ENCODE data around the gene FLNB. TPM values are rescaled to one million over a fixed set of nuclear protein-coding genes. Genes with fewer than 3 reads are reported as not detected.
A peak's percentile ranks its signal among the peaks of the same experiment; 100 is the strongest.

FLNB gene
- total RNA-seq, 1 experiment from 2014 or later: 309 TPM

DNA sequence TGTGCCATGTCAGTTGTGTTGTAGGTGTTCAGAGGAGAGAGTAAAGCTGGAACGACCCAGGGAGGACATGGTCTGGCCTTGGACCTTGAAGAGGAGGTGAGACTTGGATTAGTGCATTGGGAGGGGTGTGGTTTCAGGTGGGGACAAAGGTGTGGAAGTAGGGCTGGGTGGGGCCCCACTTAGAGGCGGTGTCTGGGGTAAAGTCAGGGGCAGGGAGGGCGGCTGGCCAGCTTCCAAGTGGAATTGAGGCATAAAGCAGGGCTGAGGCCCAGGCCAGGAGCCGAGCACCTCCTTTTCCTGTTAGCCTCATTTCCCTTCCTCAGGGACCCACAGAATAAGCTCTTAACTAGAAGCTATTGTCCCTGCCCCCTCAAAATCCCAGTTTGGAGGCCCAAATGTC is 36.2 kb upstream of the FLNB start:
- ATAC-seq (no peak), DNase-seq (ENCODE audit: low read depth, low spot score) (no peak)
- H3K27ac ChIP-seq (ENCODE audit: low read length): peak overlapping the region; percentile 74
- in situ Hi-C loops (cut with HindIII; ENCODE audit: low pct_unique_long_range_greater_than_20kb, low sequenced_read_pairs) (no loop called here), intact Hi-C loops (cut with micrococcal nuclease; ENCODE audit: unreplicated experiment) (no loop called here)
- no peaks in the 10 kb centered on the region for H3K36me3 ChIP-seq (ENCODE audit: control insufficient read depth, insufficient read depth, low read length)
- no TSS peak for BruUV-seq (replicated peaks)
- peaks cover 41% of the 10 kb centered on the region for H3K4me1 ChIP-seq (ENCODE audit: control insufficient read depth, insufficient read depth, low read length)
- TF ChIP-seq, protein P1, sequence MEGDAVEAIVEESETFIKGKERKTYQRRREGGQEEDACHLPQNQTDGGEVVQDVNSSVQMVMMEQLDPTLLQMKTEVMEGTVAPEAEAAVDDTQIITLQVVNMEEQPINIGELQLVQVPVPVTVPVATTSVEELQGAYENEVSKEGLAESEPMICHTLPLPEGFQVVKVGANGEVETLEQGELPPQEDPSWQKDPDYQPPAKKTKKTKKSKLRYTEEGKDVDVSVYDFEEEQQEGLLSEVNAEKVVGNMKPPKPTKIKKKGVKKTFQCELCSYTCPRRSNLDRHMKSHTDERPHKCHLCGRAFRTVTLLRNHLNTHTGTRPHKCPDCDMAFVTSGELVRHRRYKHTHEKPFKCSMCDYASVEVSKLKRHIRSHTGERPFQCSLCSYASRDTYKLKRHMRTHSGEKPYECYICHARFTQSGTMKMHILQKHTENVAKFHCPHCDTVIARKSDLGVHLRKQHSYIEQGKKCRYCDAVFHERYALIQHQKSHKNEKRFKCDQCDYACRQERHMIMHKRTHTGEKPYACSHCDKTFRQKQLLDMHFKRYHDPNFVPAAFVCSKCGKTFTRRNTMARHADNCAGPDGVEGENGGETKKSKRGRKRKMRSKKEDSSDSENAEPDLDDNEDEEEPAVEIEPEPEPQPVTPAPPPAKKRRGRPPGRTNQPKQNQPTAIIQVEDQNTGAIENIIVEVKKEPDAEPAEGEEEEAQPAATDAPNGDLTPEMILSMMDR (IDR thresholded peaks at IDR 0.05): no peak
- TF ChIP-seq, protein P2, sequence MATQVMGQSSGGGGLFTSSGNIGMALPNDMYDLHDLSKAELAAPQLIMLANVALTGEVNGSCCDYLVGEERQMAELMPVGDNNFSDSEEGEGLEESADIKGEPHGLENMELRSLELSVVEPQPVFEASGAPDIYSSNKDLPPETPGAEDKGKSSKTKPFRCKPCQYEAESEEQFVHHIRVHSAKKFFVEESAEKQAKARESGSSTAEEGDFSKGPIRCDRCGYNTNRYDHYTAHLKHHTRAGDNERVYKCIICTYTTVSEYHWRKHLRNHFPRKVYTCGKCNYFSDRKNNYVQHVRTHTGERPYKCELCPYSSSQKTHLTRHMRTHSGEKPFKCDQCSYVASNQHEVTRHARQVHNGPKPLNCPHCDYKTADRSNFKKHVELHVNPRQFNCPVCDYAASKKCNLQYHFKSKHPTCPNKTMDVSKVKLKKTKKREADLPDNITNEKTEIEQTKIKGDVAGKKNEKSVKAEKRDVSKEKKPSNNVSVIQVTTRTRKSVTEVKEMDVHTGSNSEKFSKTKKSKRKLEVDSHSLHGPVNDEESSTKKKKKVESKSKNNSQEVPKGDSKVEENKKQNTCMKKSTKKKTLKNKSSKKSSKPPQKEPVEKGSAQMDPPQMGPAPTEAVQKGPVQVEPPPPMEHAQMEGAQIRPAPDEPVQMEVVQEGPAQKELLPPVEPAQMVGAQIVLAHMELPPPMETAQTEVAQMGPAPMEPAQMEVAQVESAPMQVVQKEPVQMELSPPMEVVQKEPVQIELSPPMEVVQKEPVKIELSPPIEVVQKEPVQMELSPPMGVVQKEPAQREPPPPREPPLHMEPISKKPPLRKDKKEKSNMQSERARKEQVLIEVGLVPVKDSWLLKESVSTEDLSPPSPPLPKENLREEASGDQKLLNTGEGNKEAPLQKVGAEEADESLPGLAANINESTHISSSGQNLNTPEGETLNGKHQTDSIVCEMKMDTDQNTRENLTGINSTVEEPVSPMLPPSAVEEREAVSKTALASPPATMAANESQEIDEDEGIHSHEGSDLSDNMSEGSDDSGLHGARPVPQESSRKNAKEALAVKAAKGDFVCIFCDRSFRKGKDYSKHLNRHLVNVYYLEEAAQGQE (IDR thresholded peaks at IDR 0.05; ENCODE audit: insufficient read depth in 1 of 2, low read depth in 2 of 2, low read length in 1 of 2): no peak
- ChIA-PET POLR2A (no interaction called here), CTCF (no interaction called here)
- H3K27me3 ChIP-seq (ENCODE audit: control insufficient read depth, insufficient read depth, low read length): no peaks in the 10 kb centered on the region
- no peak overlapping the region for H3K4me3 ChIP-seq (ENCODE audit: low read depth in 2 of 2, low read length in 2 of 2)
- H3K9me3 ChIP-seq (ENCODE audit: control insufficient read depth, insufficient read depth, low read depth, low read length): no peaks in the 10 kb centered on the region

DNA sequence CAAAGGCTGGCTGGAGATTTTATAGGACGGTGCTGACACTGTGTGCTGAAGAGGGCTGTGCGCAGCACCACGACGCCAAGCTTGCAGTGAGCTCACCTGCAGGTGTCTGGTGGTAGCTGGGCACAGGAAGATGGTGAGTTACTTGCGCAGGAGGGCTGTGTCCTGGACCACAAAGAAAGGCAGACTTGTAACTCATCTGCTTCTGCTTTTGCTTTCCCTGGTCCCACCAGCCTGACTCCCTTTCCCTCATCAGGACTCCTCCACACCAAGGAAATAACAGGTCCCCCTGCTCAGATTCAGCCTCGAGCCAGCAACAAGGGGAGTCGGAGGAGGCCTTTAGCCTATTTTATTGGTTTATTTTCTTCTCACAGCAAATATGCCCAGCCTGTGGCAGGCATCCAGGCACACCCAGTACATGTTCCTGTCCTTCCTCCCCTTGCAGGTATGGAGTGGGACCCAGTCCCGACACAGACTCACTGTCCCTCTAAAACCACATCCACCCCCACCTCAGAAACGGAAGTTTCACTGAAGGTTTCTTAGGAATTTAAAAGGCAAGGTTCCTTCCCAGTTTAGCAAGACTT is 35.6 kb upstream of the FLNB start:
- H3K4me1 ChIP-seq (ENCODE audit: control insufficient read depth, insufficient read depth, low read length): peaks cover 41% of the 10 kb centered on the region
- TF ChIP-seq SIN3A (IDR thresholded peaks at IDR 0.05; ENCODE audit: borderline replicate concordance, insufficient read depth, low read depth, low read length) (no peak), TCF7L2 (IDR thresholded peaks at IDR 0.05; ENCODE audit: low read depth, low read length) (no peak), POLR2AphosphoS5 (IDR thresholded peaks at IDR 0.05; ENCODE audit: low read depth, low read length) (no peak)
- TF ChIP-seq, protein P1 (IDR thresholded peaks at IDR 0.05): no peak
- TF ChIP-seq, protein P2 (IDR thresholded peaks at IDR 0.05; ENCODE audit: insufficient read depth in 1 of 2, low read depth in 2 of 2, low read length in 1 of 2): no peak
- ATAC-seq (peak; percentile 55), DNase-seq (ENCODE audit: low read depth, low spot score) (no peak)
- H3K4me3 ChIP-seq (ENCODE audit: low read depth in 2 of 2, low read length in 2 of 2): no peak overlapping the region; a peak in 1 of 4 replicates
- peak overlapping the region; percentile 74 for H3K27ac ChIP-seq (ENCODE audit: low read length)
- in situ Hi-C loops (cut with HindIII; ENCODE audit: low pct_unique_long_range_greater_than_20kb, low sequenced_read_pairs) (no loop called here), intact Hi-C loops (cut with micrococcal nuclease; ENCODE audit: unreplicated experiment) (no loop called here)
- BruUV-seq (replicated peaks): no TSS peak
- POLR2A ChIA-PET: no interaction called here
- CTCF ChIA-PET: no interaction called here
- H3K36me3 ChIP-seq (ENCODE audit: control insufficient read depth, insufficient read depth, low read length): no peaks in the 10 kb centered on the region
- no peaks in the 10 kb centered on the region for H3K27me3 ChIP-seq (ENCODE audit: control insufficient read depth, insufficient read depth, low read length)
- H3K9me3 ChIP-seq (ENCODE audit: control insufficient read depth, insufficient read depth, low read depth, low read length): no peaks in the 10 kb centered on the region

All from Panc1 (cell line).